Kidney (tissue), 14 donors: Measurements from ENCODE around the gene CYB561D2. TPM values are rescaled to one million over a fixed set of nuclear protein-coding genes. Genes with fewer than 3 reads are reported as not detected.

ENCODE experiments used
- DNase-seq, 5 donors: peaks; one replicate each; pipeline ENCODE4 v3.0.0-alpha.2; 2013 to 2020
- FAIRE-seq: peaks from 2 replicates; lab custom pipeline; 2012; peaks lifted over from hg19 to GRCh38; lab: Jason Lieb, UNC
- H3K27ac ChIP-seq, 2 donors: one replicate each; pipeline ENCODE4 v1.7.0; 2013; ENCODE audit warnings: low read depth in 2 of 2, low read length in 2 of 2, inconsistent platforms in 1 of 2
- H3K27me3 ChIP-seq: one replicate; pipeline ENCODE4 v1.7.1; 2013; ENCODE audit warnings: low read length, inconsistent platforms; ENCODE audit not compliant: control insufficient read depth, insufficient read depth
- H3K36me3 ChIP-seq, 3 donors: one replicate each; pipeline versions ENCODE4 v1.7.0 to v1.7.1; 2013; ENCODE audit warnings: low read length in 3 of 3, control low read depth in 1 of 3, inconsistent platforms in 1 of 3; ENCODE audit not compliant: insufficient read depth in 3 of 3, control insufficient read depth in 2 of 3
- H3K4me1 ChIP-seq, 3 donors: one replicate each; pipeline versions ENCODE4 v1.7.0 to v1.7.1; 2013; ENCODE audit warnings: low read length in 3 of 3, inconsistent platforms in 1 of 3, low read depth in 1 of 3; ENCODE audit not compliant: control insufficient read depth in 2 of 3, insufficient read depth in 2 of 3
- H3K4me3 ChIP-seq, 3 donors: one replicate each; pipeline versions ENCODE4 v1.7.0 to v1.8.1; 2013; ENCODE audit warnings: low read length in 3 of 3, control low read depth in 1 of 3, inconsistent platforms in 1 of 3
- H3K9ac ChIP-seq, 3 donors: one replicate each; pipeline versions ENCODE4 v1.7.0 to v1.7.1; 2013; ENCODE audit warnings: low read length in 3 of 3, control low read depth in 1 of 3, inconsistent platforms in 1 of 3
- H3K9me3 ChIP-seq, 3 donors: one replicate each; pipeline versions ENCODE4 v1.7.0 to v1.7.1; 2013; ENCODE audit warnings: low read length in 3 of 3, control low read depth in 1 of 3, inconsistent platforms in 1 of 3; ENCODE audit not compliant: control insufficient read depth in 2 of 3, insufficient read depth in 1 of 3
- CTCF ChIP-seq: IDR thresholded peaks from 3 replicates; pipeline ENCODE4 v1.5.1; 2012; ENCODE audit warnings: mild to moderate bottlenecking, moderate library complexity, borderline replicate concordance; ENCODE audit not compliant: insufficient read depth; ENCODE audit errors: extremely low read depth
- intact Hi-C: fragments of 100-400 bp; cut with DNase I; formaldehyde crosslinking; loops from one replicate; pipeline ENCODE4 v1.11.1; 2022
- polyA plus RNA-seq: library from polyadenylated mRNA; stranded (reverse); fragments of 350-450 nt; fragmentation: Illumina TruSeq; extraction: RNeasy Lipid Tissue Mini Kit (QIAGEN cat#74804); gene quantifications from one replicate; pipeline ENCODE4 v1.2.3, GENCODE V29; 2014; ENCODE audit warnings: low read depth, low replicate concordance; ENCODE audit not compliant: insufficient read depth
- total RNA-seq: library from RNA; stranded (reverse); fragmentation: NEBNext Ultra II Directional; extraction: Animal tissue kit (Norgen Biotek cat#: 25700); gene quantifications from one replicate; pipeline ENCODE4 v1.2.1, GENCODE V29; 2021
- donor health status: control.
- donor health status: control.
- donor health status: control.
- donor health status: control.
- donor health status: control.
- donor health status: DM: yes; HTN: yes; CAD: no.
- donor health status: Normal renal cell carcinoma (clear cell type).

CYB561D2 gene
- total and polyA plus RNA-seq, 2 donors from 2014 or later, result 28.5 to 38.8 TPM

GRCh38 chr3:50390508-50391224 lies 40.0 kb downstream of the CYB561D2 start:
- intact Hi-C loops, result no loop called here
- peak in 3 of 5 donors; percentile 19 to 64 (median 56) for DNase-seq

GRCh38 chr3:50392101-50392715 lies 41.5 kb downstream of the CYB561D2 start:
- Histone ChIP-seq H3K9me3 (no peaks in the 10 kb centered on the region), H3K4me1 (peaks cover 0 to 2% (median 0%) of the 10 kb centered on the region in 3 donors), H3K27me3 (no peaks in the 10 kb centered on the region), H3K9ac (no peak overlapping the region), H3K36me3 (no peaks in the 10 kb centered on the region), H3K27ac (no peak overlapping the region), H3K4me3 (no peak overlapping the region)
- intact Hi-C loops, result no loop called here
- no peak for FAIRE-seq
- TF ChIP-seq CTCF, result no peak
- DNase-seq, result no peak

More at GRCh38 chr3:50390508-50391224, 40.0 kb downstream of the CYB561D2 start:
- no peak for FAIRE-seq
- Histone ChIP-seq H3K9ac (no peak overlapping the region), H3K9me3 (no peaks in the 10 kb centered on the region), H3K27me3 (no peaks in the 10 kb centered on the region), H3K27ac (no peak overlapping the region), H3K4me1 (peaks cover 0 to 5% (median 0%) of the 10 kb centered on the region in 3 donors), H3K36me3 (no peaks in the 10 kb centered on the region), H3K4me3 (no peak overlapping the region)
- TF ChIP-seq CTCF, result no peak

- intact Hi-C loops, result no loop called here
- no peaks in the 10 kb centered on the region for H3K36me3 ChIP-seq
- H3K4me1 ChIP-seq, result peaks cover 0 to 2% (median 0%) of the 10 kb centered on the region in 3 donors
- no peaks in the 10 kb centered on the region for H3K27me3 ChIP-seq
- H3K27ac ChIP-seq, result no peak overlapping the region
- H3K4me3 ChIP-seq, result no peak overlapping the region
- H3K9ac ChIP-seq, result no peak overlapping the region
- FAIRE-seq (no peak), DNase-seq (no peak)
- no peaks in the 10 kb centered on the region for H3K9me3 ChIP-seq
- TF ChIP-seq CTCF, result no peak
These were observed 42.4 kb downstream of the CYB561D2 start for GRCh38 chr3:50393061-50393460.
